ENCODE measurements around the gene MX1.

MX1 gene

GRCh38 chr21:41443562-41443961 lies 17.5 kb downstream of the MX1 start:
- H3K4me2 ChIP-seq (ENCODE audit: low read length, poor library complexity, severe bottlenecking), result no peak overlapping the region
- WGBS, result 86% methylated on average over 5 of the region's 7 CpGs
- H3K36me3 ChIP-seq (ENCODE audit: control insufficient read depth in 1 of 2, insufficient read depth in 2 of 2, low read depth in 1 of 2, low read length in 2 of 2), result peaks cover 0 to 93% of the 10 kb centered on the region in 2 experiments
- H3K79me1 ChIP-seq (replicated peaks; ENCODE audit: low read length, poor library complexity, severe bottlenecking), result no peaks in the 10 kb centered on the region
- H2AK5ac ChIP-seq (ENCODE audit: low read length, severe bottlenecking), result no peak overlapping the region
- no peak overlapping the region for H4K91ac ChIP-seq (ENCODE audit: low read length)
- no peak overlapping the region for H2AFZ ChIP-seq (ENCODE audit: low read depth, low read length)
- H3K27me3 ChIP-seq (ENCODE audit: control insufficient read depth in 1 of 2, insufficient read depth in 1 of 2, low read length in 2 of 2), result no peaks in the 10 kb centered on the region
- H2BK12ac ChIP-seq (ENCODE audit: low read length in 2 of 2), result no peak overlapping the region
- H3K9me3 ChIP-seq (ENCODE audit: control insufficient read depth, low read length), result no peaks in the 10 kb centered on the region
- H3K4me3 ChIP-seq (ENCODE audit: insufficient read depth in 1 of 2, low read depth in 1 of 2, low read length in 2 of 2), result no peak overlapping the region
- no peak overlapping the region for H2BK5ac ChIP-seq (ENCODE audit: low read depth, low read length, poor library complexity, severe bottlenecking)
- DNase-seq, result no peak
- no peak overlapping the region for H3K9ac ChIP-seq (ENCODE audit: low read length)
- H2BK120ac ChIP-seq (ENCODE audit: low read depth, low read length), result no peak overlapping the region
- H3K14ac ChIP-seq (ENCODE audit: low read length in 2 of 2), result no peak overlapping the region
- H3K4ac ChIP-seq (ENCODE audit: low read depth in 1 of 2, low read length in 2 of 2), result no peak overlapping the region
- H3K23ac ChIP-seq (ENCODE audit: low read length in 2 of 2), result no peak overlapping the region
- H3K18ac ChIP-seq (ENCODE audit: low read depth in 1 of 2, low read length in 2 of 2), result no peak overlapping the region
- no peaks in the 10 kb centered on the region for H3K4me1 ChIP-seq (ENCODE audit: control insufficient read depth, insufficient read depth, low read depth, low read length)
- H2BK15ac ChIP-seq (ENCODE audit: low read depth, poor library complexity, severe bottlenecking), result no peak overlapping the region
- no peak overlapping the region for H3K27ac ChIP-seq (ENCODE audit: low read length, poor library complexity, severe bottlenecking)
- H4K8ac ChIP-seq (ENCODE audit: low read length), result no peak overlapping the region

- Histone ChIP-seq H3K4me3 (ENCODE audit: insufficient read depth in 1 of 2, low read depth in 1 of 2, low read length in 2 of 2) (no peak overlapping the region), H2BK120ac (ENCODE audit: low read depth, low read length) (no peak overlapping the region), H3K4me2 (ENCODE audit: low read length, poor library complexity, severe bottlenecking) (no peak overlapping the region), H2BK5ac (ENCODE audit: low read depth, low read length, poor library complexity, severe bottlenecking) (no peak overlapping the region), H3K27ac (ENCODE audit: low read length, poor library complexity, severe bottlenecking) (no peak overlapping the region), H4K91ac (ENCODE audit: low read length) (no peak overlapping the region), H3K27me3 (ENCODE audit: control insufficient read depth in 1 of 2, insufficient read depth in 1 of 2, low read length in 2 of 2) (no peaks in the 10 kb centered on the region), H3K36me3 (ENCODE audit: control insufficient read depth in 1 of 2, insufficient read depth in 2 of 2, low read depth in 1 of 2, low read length in 2 of 2) (peaks cover 0 to 90% of the 10 kb centered on the region in 2 experiments), H3K4me1 (ENCODE audit: control insufficient read depth, insufficient read depth, low read depth, low read length) (no peaks in the 10 kb centered on the region), H2AFZ (ENCODE audit: low read depth, low read length) (no peak overlapping the region), H3K23ac (ENCODE audit: low read length in 2 of 2) (no peak overlapping the region), H3K18ac (ENCODE audit: low read depth in 1 of 2, low read length in 2 of 2) (no peak overlapping the region), H2BK15ac (ENCODE audit: low read depth, poor library complexity, severe bottlenecking) (no peak overlapping the region), H3K9ac (ENCODE audit: low read length) (no peak overlapping the region), H2AK5ac (ENCODE audit: low read length, severe bottlenecking) (no peak overlapping the region), H3K4ac (ENCODE audit: low read depth in 1 of 2, low read length in 2 of 2) (no peak overlapping the region), H3K9me3 (ENCODE audit: control insufficient read depth, low read length) (no peaks in the 10 kb centered on the region), H4K8ac (ENCODE audit: low read length) (no peak overlapping the region), H2BK12ac (ENCODE audit: low read length in 2 of 2) (no peak overlapping the region), H3K79me1 (replicated peaks; ENCODE audit: low read length, poor library complexity, severe bottlenecking) (no peaks in the 10 kb centered on the region), H3K14ac (ENCODE audit: low read length in 2 of 2) (no peak overlapping the region)
- no peak for DNase-seq
- 85% methylated on average over 13 of the region's 13 CpGs for WGBS
Measured at GRCh38 chr21:41444703-41445464, 18.8 kb downstream of the MX1 start.

- H3K9ac ChIP-seq (ENCODE audit: low read length), result no peak overlapping the region
- H4K8ac ChIP-seq (ENCODE audit: low read length), result no peak overlapping the region
- H2BK15ac ChIP-seq (ENCODE audit: low read depth, poor library complexity, severe bottlenecking), result no peak overlapping the region
- H4K91ac ChIP-seq (ENCODE audit: low read length), result no peak overlapping the region
- H2BK120ac ChIP-seq (ENCODE audit: low read depth, low read length), result no peak overlapping the region
- no peak overlapping the region for H3K27ac ChIP-seq (ENCODE audit: low read length, poor library complexity, severe bottlenecking)
- H2AK5ac ChIP-seq (ENCODE audit: low read length, severe bottlenecking), result no peak overlapping the region
- H3K14ac ChIP-seq (ENCODE audit: low read length in 2 of 2), result no peak overlapping the region
- no peaks in the 10 kb centered on the region for H3K4me1 ChIP-seq (ENCODE audit: control insufficient read depth, insufficient read depth, low read depth, low read length)
- H2BK12ac ChIP-seq (ENCODE audit: low read length in 2 of 2), result no peak overlapping the region
- H3K4me3 ChIP-seq (ENCODE audit: insufficient read depth in 1 of 2, low read depth in 1 of 2, low read length in 2 of 2), result no peak overlapping the region
- H3K79me1 ChIP-seq (replicated peaks; ENCODE audit: low read length, poor library complexity, severe bottlenecking), result no peaks in the 10 kb centered on the region
- no peak overlapping the region for H3K4me2 ChIP-seq (ENCODE audit: low read length, poor library complexity, severe bottlenecking)
- peaks cover 0 to 90% of the 10 kb centered on the region in 2 experiments for H3K36me3 ChIP-seq (ENCODE audit: control insufficient read depth in 1 of 2, insufficient read depth in 2 of 2, low read depth in 1 of 2, low read length in 2 of 2)
- no peaks in the 10 kb centered on the region for H3K9me3 ChIP-seq (ENCODE audit: control insufficient read depth, low read length)
- H3K23ac ChIP-seq (ENCODE audit: low read length in 2 of 2), result no peak overlapping the region
- H2AFZ ChIP-seq (ENCODE audit: low read depth, low read length), result no peak overlapping the region
- no peaks in the 10 kb centered on the region for H3K27me3 ChIP-seq (ENCODE audit: control insufficient read depth in 1 of 2, insufficient read depth in 1 of 2, low read length in 2 of 2)
- H2BK5ac ChIP-seq (ENCODE audit: low read depth, low read length, poor library complexity, severe bottlenecking), result no peak overlapping the region
- 63% methylated on average over 6 of the region's 7 CpGs for WGBS
- H3K4ac ChIP-seq (ENCODE audit: low read depth in 1 of 2, low read length in 2 of 2), result no peak overlapping the region
- no peak for DNase-seq
- no peak overlapping the region for H3K18ac ChIP-seq (ENCODE audit: low read depth in 1 of 2, low read length in 2 of 2)
Measured at GRCh38 chr21:41445465-41445862, 19.4 kb downstream of the MX1 start.

GRCh38 chr21:41446586-41446985 lies 20.5 kb downstream of the MX1 start:
- no peak overlapping the region for H3K4me2 ChIP-seq (ENCODE audit: low read length, poor library complexity, severe bottlenecking)
- H3K27me3 ChIP-seq (ENCODE audit: control insufficient read depth in 1 of 2, insufficient read depth in 1 of 2, low read length in 2 of 2), result no peaks in the 10 kb centered on the region
- no peak overlapping the region for H3K14ac ChIP-seq (ENCODE audit: low read length in 2 of 2)
- H2BK12ac ChIP-seq (ENCODE audit: low read length in 2 of 2), result no peak overlapping the region
- H2AK5ac ChIP-seq (ENCODE audit: low read length, severe bottlenecking), result no peak overlapping the region
- H3K4me3 ChIP-seq (ENCODE audit: insufficient read depth in 1 of 2, low read depth in 1 of 2, low read length in 2 of 2), result no peak overlapping the region
- H4K91ac ChIP-seq (ENCODE audit: low read length), result no peak overlapping the region
- no peaks in the 10 kb centered on the region for H3K9me3 ChIP-seq (ENCODE audit: control insufficient read depth, low read length)
- WGBS, result 78% methylated on average over 4 of the region's 4 CpGs
- no peak overlapping the region for H2BK120ac ChIP-seq (ENCODE audit: low read depth, low read length)
- DNase-seq, result no peak
- H2BK15ac ChIP-seq (ENCODE audit: low read depth, poor library complexity, severe bottlenecking), result no peak overlapping the region
- no peak overlapping the region for H3K23ac ChIP-seq (ENCODE audit: low read length in 2 of 2)
- no peak overlapping the region for H2AFZ ChIP-seq (ENCODE audit: low read depth, low read length)
- H3K9ac ChIP-seq (ENCODE audit: low read length), result no peak overlapping the region
- H3K4ac ChIP-seq (ENCODE audit: low read depth in 1 of 2, low read length in 2 of 2), result no peak overlapping the region
- H3K4me1 ChIP-seq (ENCODE audit: control insufficient read depth, insufficient read depth, low read depth, low read length), result no peaks in the 10 kb centered on the region
- no peak overlapping the region for H4K8ac ChIP-seq (ENCODE audit: low read length)
- H3K27ac ChIP-seq (ENCODE audit: low read length, poor library complexity, severe bottlenecking), result no peak overlapping the region
- no peaks in the 10 kb centered on the region for H3K79me1 ChIP-seq (replicated peaks; ENCODE audit: low read length, poor library complexity, severe bottlenecking)
- no peak overlapping the region for H2BK5ac ChIP-seq (ENCODE audit: low read depth, low read length, poor library complexity, severe bottlenecking)
- H3K18ac ChIP-seq (ENCODE audit: low read depth in 1 of 2, low read length in 2 of 2), result no peak overlapping the region
- peaks cover 0 to 89% of the 10 kb centered on the region in 2 experiments for H3K36me3 ChIP-seq (ENCODE audit: control insufficient read depth in 1 of 2, insufficient read depth in 2 of 2, low read depth in 1 of 2, low read length in 2 of 2)

All from mesenchymal stem cell (in vitro differentiated cells and primary cell).